Activated CD8-positive, alpha-beta memory T cell treated with anti-CD3 and anti-CD28 coated beads, Interleukin-2, amount 10 ng/mL, durations not matched to agents 7 days and 5 days (primary cell): ENCODE data around the gene TCTN3. TPM values are rescaled to one million over a fixed set of nuclear protein-coding genes. Genes with fewer than 3 reads are reported as not detected.

Experiments used
- total RNA-seq, 2 experiments: library from RNA; stranded (reverse); gene quantifications; one replicate each; pipeline ENCODE4 v1.2.3, GENCODE V29; 2021

The TCTN3 gene
- total RNA-seq, 2 experiments from 2014 or later = 29.7 to 69.2 TPM

Other genes with a start within 250 kb of the TCTN3 start
- under 1 TPM; 0.47 to 0.89 TPM for gene SORBS1, start 132.6 kb downstream of the TCTN3 start, total RNA-seq
- 10 to 100 TPM; 52.0 to 74.3 TPM for gene ALDH18A1, start 37.2 kb downstream of the TCTN3 start, total RNA-seq
- 100 to 1,000 TPM; 150 to 395 TPM for gene ENTPD1, start 62.2 kb upstream of the TCTN3 start, total RNA-seq
- 1 to 10 TPM; 3.0 to 4.2 TPM for gene CC2D2B, start 214.0 kb upstream of the TCTN3 start, total RNA-seq